Dermis microvascular lymphatic vessel endothelial cell (primary cell): ENCODE data around the gene PCNX2. TPM values are rescaled to one million over a fixed set of nuclear protein-coding genes. Genes with fewer than 3 reads are reported as not detected.

Experiments used
- DNase-seq, 2 donors: peaks; one replicate each; pipeline versions ENCODE4 v3.0.0 to v3.0.0-alpha.2; 2010; ENCODE audit warnings: low read depth in 2 of 2
- total RNA-seq: library from RNA; depleted of rRNA; stranded (reverse); fragments of >200 nt; gene quantifications from 2 replicates; pipeline ENCODE4 v1.2.1, GENCODE V29; 2014

Gene PCNX2
- total RNA-seq, 1 donor from 2014 or later = 1.4 TPM

GRCh38 chr1:233079574-233079973, 216.0 kb downstream of the PCNX2 start:
- DNase-seq = no peak

GRCh38 chr1:233078396-233078795, 217.1 kb downstream of the PCNX2 start:
- no peak for DNase-seq

GRCh38 chr1:233075915-233076295, 219.6 kb downstream of the PCNX2 start:
- DNase-seq = no peak

GRCh38 chr1:233066087-233066486, 229.4 kb downstream of the PCNX2 start:
- no peak for DNase-seq

- no peak for DNase-seq
Measured at GRCh38 chr1:233065685-233066084, 229.8 kb downstream of the PCNX2 start.

- DNase-seq = no peak
Measured at GRCh38 chr1:233064988-233065387, 230.5 kb downstream of the PCNX2 start.

GRCh38 chr1:233063462-233063861, 232.1 kb downstream of the PCNX2 start:
- no peak for DNase-seq

GRCh38 chr1:233061265-233061664, 234.3 kb downstream of the PCNX2 start:
- no peak for DNase-seq

GRCh38 chr1:233060461-233060994, 235.0 kb downstream of the PCNX2 start:
- DNase-seq = no peak

- DNase-seq = no peak
Measured at GRCh38 chr1:233057836-233058235, 237.7 kb downstream of the PCNX2 start.

- DNase-seq = no peak
Measured at GRCh38 chr1:233055879-233056641, 239.5 kb downstream of the PCNX2 start.

GRCh38 chr1:233045588-233045987, 249.9 kb downstream of the PCNX2 start:
- no peak for DNase-seq

- DNase-seq = no peak
Measured at GRCh38 chr1:233042834-233043233, 252.7 kb downstream of the PCNX2 start.

GRCh38 chr1:233040494-233040893, 255.0 kb downstream of the PCNX2 start:
- no peak for DNase-seq

GRCh38 chr1:233038581-233038980, 256.9 kb downstream of the PCNX2 start:
- DNase-seq = no peak

GRCh38 chr1:233037843-233038242, 257.7 kb downstream of the PCNX2 start:
- DNase-seq = no peak

- DNase-seq = no peak
Measured at GRCh38 chr1:233034836-233035235, 260.7 kb downstream of the PCNX2 start.

- DNase-seq = no peak
Measured at GRCh38 chr1:233033361-233033760, 262.2 kb downstream of the PCNX2 start.

GRCh38 chr1:233032916-233033315, 262.6 kb downstream of the PCNX2 start:
- DNase-seq = no peak

GRCh38 chr1:233031521-233031920, 264.0 kb downstream of the PCNX2 start:
- DNase-seq = no peak

GRCh38 chr1:233027046-233027445, 268.5 kb downstream of the PCNX2 start:
- DNase-seq = no peak

- DNase-seq = no peak
Measured at GRCh38 chr1:233025567-233025966, 270.0 kb downstream of the PCNX2 start.

- peak; percentile 22 to 58 for DNase-seq
Measured at GRCh38 chr1:233025157-233025556, 270.4 kb downstream of the PCNX2 start.
